ENCODE data around the gene DUSP16.

- TF ChIP-seq SUZ12 (IDR thresholded peaks at IDR 0.05), result no peak
- no peak for TF ChIP-seq ZNF384 (IDR thresholded peaks at IDR 0.05)
- TF ChIP-seq LEF1 (IDR thresholded peaks at IDR 0.05; ENCODE audit: borderline replicate concordance), result no peak
- no peak for TF ChIP-seq FOXM1 (IDR thresholded peaks at IDR 0.05; ENCODE audit: borderline replicate concordance)
- TF ChIP-seq, protein P1, sequence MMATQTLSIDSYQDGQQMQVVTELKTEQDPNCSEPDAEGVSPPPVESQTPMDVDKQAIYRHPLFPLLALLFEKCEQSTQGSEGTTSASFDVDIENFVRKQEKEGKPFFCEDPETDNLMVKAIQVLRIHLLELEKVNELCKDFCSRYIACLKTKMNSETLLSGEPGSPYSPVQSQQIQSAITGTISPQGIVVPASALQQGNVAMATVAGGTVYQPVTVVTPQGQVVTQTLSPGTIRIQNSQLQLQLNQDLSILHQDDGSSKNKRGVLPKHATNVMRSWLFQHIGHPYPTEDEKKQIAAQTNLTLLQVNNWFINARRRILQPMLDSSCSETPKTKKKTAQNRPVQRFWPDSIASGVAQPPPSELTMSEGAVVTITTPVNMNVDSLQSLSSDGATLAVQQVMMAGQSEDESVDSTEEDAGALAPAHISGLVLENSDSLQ (IDR thresholded peaks at IDR 0.05), result no peak
- no peak for TF ChIP-seq TARDBP (IDR thresholded peaks at IDR 0.05)
- no peak for TF ChIP-seq FOXA1 (IDR thresholded peaks at IDR 0.05)
- no peak for TF ChIP-seq NFRKB (IDR thresholded peaks at IDR 0.05)
- no peak for TF ChIP-seq L3MBTL2 (conservative IDR thresholded peaks at IDR 0.05)
- TF ChIP-seq SP1 (IDR thresholded peaks at IDR 0.05), result no peak
- TF ChIP-seq BHLHE40 (IDR thresholded peaks at IDR 0.05; ENCODE audit: borderline replicate concordance), result no peak
- TF ChIP-seq ARNT (IDR thresholded peaks at IDR 0.05), result no peak
- no peak for TF ChIP-seq FOXK2 (IDR thresholded peaks at IDR 0.05)
- TF ChIP-seq HDGF (IDR thresholded peaks at IDR 0.05; ENCODE audit: borderline replicate concordance), result no peak
These were observed 42.1 kb upstream of the DUSP16 start for GRCh38 chr12:12604740-12605139.

Data from HEK293T (cell line).